Calu3 (cell line): ENCODE measurements around the gene A4GALT. TPM values are rescaled to one million over a fixed set of nuclear protein-coding genes. Genes with fewer than 3 reads are reported as not detected.
"Not testable (repeated sequence)": the region's sequence is repeated elsewhere in the genome, so short reads cannot be mapped to it uniquely, and the experiment has no call there.

Experiments used
- BruUV-seq: library from RNA; stranded (reverse); fragments of 400-500 nt; replicated peaks from 2 replicates; lab custom pipeline; 2021; lab: Mats Ljungman, UMichigan
- CTCF ChIA-PET: fragments of 300-600 bp; sonication (Branson Sonifier 250); formaldehyde crosslinking; loops from one replicate; lab custom pipeline; 2022; ENCODE audit warnings: antibody characterized with exemption; lab: Charles Lee
- DNase-seq: peaks from one replicate; pipeline ENCODE4 v3.0.0; 2022
- H3K27ac Mint-ChIP-seq: one replicate; pipeline ENCODE4 v1.8.0; 2022; ENCODE audit warnings: mixed read lengths; ENCODE audit not compliant: unreplicated experiment
- H3K27me3 Mint-ChIP-seq: one replicate; pipeline ENCODE4 v1.8.0; 2022; ENCODE audit warnings: mixed read lengths; ENCODE audit not compliant: unreplicated experiment
- H3K36me3 Mint-ChIP-seq: one replicate; pipeline ENCODE4 v1.8.0; 2022; ENCODE audit warnings: mild to moderate bottlenecking, moderate library complexity, mixed read lengths; ENCODE audit not compliant: insufficient read depth, unreplicated experiment
- H3K4me1 Mint-ChIP-seq: one replicate; pipeline ENCODE4 v1.8.0; 2022; ENCODE audit warnings: mild to moderate bottlenecking, low read depth, mixed read lengths; ENCODE audit not compliant: unreplicated experiment
- H3K4me3 Mint-ChIP-seq: one replicate; pipeline ENCODE4 v1.8.0; 2022; ENCODE audit warnings: mild to moderate bottlenecking, low read depth, moderate library complexity, mixed read lengths; ENCODE audit not compliant: unreplicated experiment
- H3K9me3 Mint-ChIP-seq: one replicate; pipeline ENCODE4 v1.8.0; 2022; ENCODE audit warnings: low read depth, mixed read lengths; ENCODE audit not compliant: unreplicated experiment
- CTCF ChIP-seq: fragments of 200-600 bp; IDR thresholded peaks from one replicate; pipeline ENCODE4 v1.8.0; 2022; ENCODE audit warnings: antibody characterized with exemption; ENCODE audit not compliant: unreplicated experiment
- intact Hi-C: fragments of 100-400 bp; cut with micrococcal nuclease; formaldehyde crosslinking; loops from one replicate; pipeline ENCODE4 v1.10.0; 2022; ENCODE audit not compliant: unreplicated experiment
- total RNA-seq: library from RNA; stranded (reverse); gene quantifications from 2 replicates; pipeline ENCODE4 v1.2.3, GENCODE V29; 2022

The A4GALT gene
- total RNA-seq, 1 experiment from 2014 or later = 10.5 TPM

DNA sequence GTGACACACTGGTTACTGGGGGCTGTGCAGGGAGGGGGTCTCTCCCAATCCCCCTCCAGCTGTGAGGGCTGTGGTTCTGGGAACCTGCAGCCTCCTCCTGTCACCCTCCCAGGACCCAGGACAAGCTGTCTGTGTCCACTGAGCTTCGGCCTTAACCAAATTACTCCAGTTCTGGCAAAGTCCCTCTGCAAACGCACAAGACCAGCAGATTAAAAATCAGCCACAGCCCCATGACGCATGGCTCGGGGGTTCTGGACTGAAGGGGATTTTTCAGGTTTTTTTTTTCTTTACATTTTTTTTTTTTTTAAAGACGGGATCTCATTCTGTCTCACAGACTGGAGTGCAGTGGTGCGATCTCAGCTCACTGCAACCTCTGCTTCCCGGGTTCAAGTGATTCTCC is 32.2 kb upstream of the A4GALT start:
- Mint-ChIP-seq H3K9me3 (no peaks in the 10 kb centered on the region), H3K27ac (no peak overlapping the region), H3K4me1 (peaks cover 9% of the 10 kb centered on the region), H3K27me3 (no peaks in the 10 kb centered on the region), H3K36me3 (peaks cover 3% of the 10 kb centered on the region), H3K4me3 (no peak overlapping the region)
- CTCF ChIA-PET = interaction anchor here (0.7 kb wide), 1 partner anchor 305 kb away, joined by 4 read pairs; no protein-coding TSS in a partner anchor
- intact Hi-C loops = no loop called here
- BruUV-seq = no TSS peak
- no peak for TF ChIP-seq CTCF
- DNase-seq = no peak

DNA sequence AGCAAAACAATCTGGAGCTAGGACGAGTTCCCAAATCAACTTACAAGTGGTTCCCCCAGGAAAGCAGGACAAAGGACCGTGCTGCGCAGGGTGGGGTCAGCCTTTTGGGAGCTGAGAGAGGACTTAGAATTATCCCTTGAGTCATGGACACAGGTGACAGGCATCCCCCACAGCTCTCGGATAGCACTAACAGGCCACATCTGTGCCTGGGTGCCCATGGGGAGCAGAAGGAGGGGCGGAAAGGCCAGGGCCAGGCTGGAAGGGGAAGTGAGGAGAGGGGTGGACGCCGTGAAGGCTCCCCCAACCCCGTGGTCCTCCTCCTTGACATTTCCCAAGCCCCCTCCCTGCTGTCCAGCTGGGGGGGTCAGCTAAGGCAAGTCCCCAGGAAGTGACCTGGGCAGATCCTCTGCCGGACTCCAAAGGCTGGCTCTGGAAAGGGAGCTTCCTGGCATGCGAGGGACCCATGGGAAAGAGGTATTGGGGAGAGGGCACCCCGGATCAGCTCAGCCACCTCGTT is 31.6 kb upstream of the A4GALT start:
- BruUV-seq = no TSS peak
- Mint-ChIP-seq H3K9me3 (no peaks in the 10 kb centered on the region), H3K36me3 (peaks cover 3% of the 10 kb centered on the region), H3K27ac (no peak overlapping the region), H3K4me1 (peaks cover 14% of the 10 kb centered on the region), H3K27me3 (no peaks in the 10 kb centered on the region), H3K4me3 (no peak overlapping the region)
- CTCF ChIA-PET = interaction anchor here (0.7 kb wide), 1 partner anchor 306 kb away, joined by 4 read pairs; no protein-coding TSS in a partner anchor
- TF ChIP-seq CTCF = no peak
- intact Hi-C loops = no loop called here
- DNase-seq = no peak

GRCh38 chr22:42750421-42750820 is 29.8 kb upstream of the A4GALT start:
- not testable (repeated sequence) for H3K27ac Mint-ChIP-seq

DNA sequence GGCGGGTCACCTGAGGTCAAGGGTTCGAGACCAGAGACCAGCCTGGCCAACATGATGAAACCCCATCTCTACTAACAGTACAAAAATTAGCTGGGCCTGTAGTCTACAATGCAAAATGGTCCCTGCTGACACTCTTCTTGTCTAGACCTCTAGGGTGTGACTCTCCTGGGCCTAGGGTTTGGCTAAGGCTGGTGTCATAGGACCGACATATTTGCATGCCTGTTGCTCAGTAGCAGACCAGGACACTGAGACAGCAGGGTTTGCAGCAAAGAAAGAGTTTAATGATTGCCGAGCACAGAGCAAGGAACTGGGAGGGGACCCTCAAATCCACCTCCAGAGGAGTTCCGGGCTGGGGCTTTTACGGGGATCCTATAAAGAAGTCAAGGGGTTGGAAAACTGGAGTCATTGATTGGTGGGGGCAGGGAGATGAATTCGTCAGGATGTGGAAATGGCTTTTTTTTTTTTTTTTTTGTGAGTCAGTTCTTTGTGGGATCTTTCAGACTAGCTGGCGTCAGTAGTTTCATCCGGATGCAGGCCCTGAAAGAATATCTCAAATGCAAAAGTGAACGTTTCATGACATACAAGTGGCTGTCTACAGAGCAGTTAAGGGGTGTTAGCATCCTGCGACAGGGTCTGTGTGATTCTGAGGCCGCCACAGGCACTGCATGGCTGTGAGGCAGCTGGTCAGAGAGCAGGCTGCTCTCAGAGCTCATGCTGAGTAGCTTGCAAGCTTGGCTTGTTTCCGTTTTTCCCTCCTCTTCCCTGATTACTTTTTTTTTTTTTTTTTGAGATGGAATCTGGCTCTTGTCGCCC is 27.2 kb upstream of the A4GALT start:
- no peaks in the 10 kb centered on the region for H3K9me3 Mint-ChIP-seq
- H3K27me3 Mint-ChIP-seq = no peaks in the 10 kb centered on the region
- no peak for TF ChIP-seq CTCF
- no peak overlapping the region for H3K27ac Mint-ChIP-seq
- no peak overlapping the region for H3K4me3 Mint-ChIP-seq
- peaks cover 6% of the 10 kb centered on the region for H3K4me1 Mint-ChIP-seq
- H3K36me3 Mint-ChIP-seq = peaks cover 3% of the 10 kb centered on the region
- BruUV-seq = no TSS peak
- CTCF ChIA-PET = interaction anchor here (0.7 kb wide), 1 partner anchor 416 kb away, joined by 3 read pairs; no protein-coding TSS in a partner anchor
- no peak for DNase-seq
- intact Hi-C loops = no loop called here

More at GRCh38 chr22:42750421-42750820, 29.8 kb upstream of the A4GALT start:
- H3K9me3 Mint-ChIP-seq, H3K4me1 Mint-ChIP-seq, H3K4me3 Mint-ChIP-seq, H3K36me3 Mint-ChIP-seq, intact Hi-C loops, BruUV-seq, H3K27me3 Mint-ChIP-seq, DNase-seq, CTCF ChIA-PET: not testable (repeated sequence)
